GM12878 (cell line): ENCODE results near the gene TOLLIP. TPM values are rescaled to one million over a fixed set of nuclear protein-coding genes. Genes with fewer than 3 reads are reported as not detected.

Source experiments
- ATAC-seq: fragments of 200-7000 bp; cut with Tn5 transposase; 3 replicates; pipeline ENCODE4 v1.9.1; 2020; ENCODE audit warnings: mild to moderate bottlenecking, moderate library complexity
- BruUV-seq: library from RNA; stranded (reverse); fragments of 400-500 nt; replicated peaks from 2 replicates; lab custom pipeline; 2021; lab: Mats Ljungman, UMichigan
- CTCF ChIA-PET: fragments of 300-600 bp; sonication (Branson Sonifier 250); formaldehyde crosslinking; extraction: SDS; loops from one replicate; lab custom pipeline; 2021; ENCODE audit warnings: inconsistent platforms; lab: Yijun Ruan, JAX
- POLR2A ChIA-PET: fragments of 350-600 bp; formaldehyde crosslinking; extraction: SDS; loops from one replicate; lab custom pipeline; 2021; ENCODE audit warnings: inconsistent platforms; lab: Charles Lee
- RAD21 ChIA-PET: fragments of 300-600 bp; sonication (Branson Sonifier 250); formaldehyde crosslinking; loops from one replicate; lab custom pipeline; 2023; ENCODE audit warnings: antibody characterized with exemption; ENCODE audit not compliant: unreplicated experiment; lab: Charles Lee
- SMC1A ChIA-PET: fragments of 300-600 bp; sonication (Branson Sonifier 250); formaldehyde crosslinking; loops from one replicate; lab custom pipeline; 2023; ENCODE audit not compliant: unreplicated experiment, uncharacterized antibody; lab: Charles Lee
- DNase-seq: peaks from one replicate; pipeline ENCODE4 v3.0.0-alpha.2; 2011; ENCODE audit warnings: low read depth, low spot score
- FAIRE-seq: peaks from 3 replicates; lab custom pipeline; 2011; peaks lifted over from hg19 to GRCh38; lab: Jason Lieb, UNC
- H2AFZ ChIP-seq: 2 replicates; pipeline ENCODE4 v1.6.0; 2011; ENCODE audit warnings: low read depth, low read length, control low read depth; ENCODE audit not compliant: control insufficient read depth
- H3K27ac ChIP-seq: 2 replicates; pipeline ENCODE4 v1.5.1; 2011; ENCODE audit warnings: control low read depth; ENCODE audit not compliant: control insufficient read depth, insufficient read depth
- H3K27me3 ChIP-seq, 2 experiments: replicated peaks in 1 of 2; 2 replicates each; pipeline versions ENCODE4 v1.6.0 to v1.6.1; 2011; ENCODE audit warnings: low read length in 1 of 2; ENCODE audit not compliant: control insufficient read depth in 2 of 2, insufficient read depth in 2 of 2
- H3K36me3 ChIP-seq, 2 experiments: 2 replicates each; pipeline ENCODE4 v1.5.1; 2011; ENCODE audit warnings: low read length in 1 of 2; ENCODE audit not compliant: control insufficient read depth in 2 of 2, insufficient read depth in 2 of 2
- H3K4me1 ChIP-seq: 2 replicates; pipeline ENCODE4 v1.6.1; 2011; ENCODE audit warnings: mild to moderate bottlenecking, low read length, moderate library complexity, mixed read lengths; ENCODE audit not compliant: control insufficient read depth, insufficient read depth
- H3K4me2 ChIP-seq: 2 replicates; pipeline ENCODE4 v1.6.0; 2011; ENCODE audit warnings: control low read depth; ENCODE audit not compliant: control insufficient read depth, insufficient read depth
- H3K4me3 ChIP-seq: fragments of 200-600 bp; sonication (generic); 2 replicates; pipeline ENCODE4 v1.5.1; 2016
- H3K79me2 ChIP-seq: 2 replicates; pipeline ENCODE4 v1.6.0; 2011; ENCODE audit warnings: low read length; ENCODE audit not compliant: control insufficient read depth, insufficient read depth
- H3K9ac ChIP-seq: 2 replicates; pipeline ENCODE4 v1.8.0; 2011; ENCODE audit warnings: low read length, control low read depth, mixed read lengths; ENCODE audit not compliant: control insufficient read depth, insufficient read depth
- H3K9me3 ChIP-seq: replicated peaks from 3 replicates; pipeline ENCODE4 v1.5.1; 2011; ENCODE audit warnings: mild to moderate bottlenecking, low read length; ENCODE audit not compliant: control insufficient read depth, insufficient read depth
- H4K20me1 ChIP-seq: 2 replicates; pipeline ENCODE4 v1.6.0; 2011; ENCODE audit not compliant: control insufficient read depth, insufficient read depth
- EZH2 ChIP-seq: IDR thresholded peaks from 2 replicates; pipeline ENCODE4 v1.6.1; 2012; ENCODE audit warnings: low read depth, mild to moderate bottlenecking, control low read depth, inconsistent platforms, low read length, borderline replicate concordance; ENCODE audit not compliant: control insufficient read depth
- FOXM1 ChIP-seq: IDR thresholded peaks from 2 replicates; pipeline ENCODE4 v1.6.1; 2012; ENCODE audit warnings: low read depth, mild to moderate bottlenecking, inconsistent platforms, low read length, moderate library complexity
- KAT2A ChIP-seq: conservative IDR thresholded peaks from 2 replicates; pipeline ENCODE4 v1.6.1; 2011; ENCODE audit warnings: low read depth, low read length; ENCODE audit not compliant: control insufficient read depth
- POLR2AphosphoS5 ChIP-seq: IDR thresholded peaks from 2 replicates; pipeline ENCODE4 v1.6.1; 2011; ENCODE audit warnings: mild to moderate bottlenecking, low read length, inconsistent platforms
- SIX5 ChIP-seq: IDR thresholded peaks from 2 replicates; pipeline ENCODE4 v1.6.1; 2011; ENCODE audit warnings: mild to moderate bottlenecking, low read depth, low read length, moderate library complexity; ENCODE audit not compliant: severe bottlenecking
- TCF7 ChIP-seq: IDR thresholded peaks from 2 replicates; pipeline ENCODE4 v1.6.1; 2014; ENCODE audit warnings: antibody characterized with exemption, borderline replicate concordance
- YBX1 ChIP-seq: fragments of 450-650 bp; IDR thresholded peaks from 2 replicates; pipeline ENCODE4 v1.6.1; 2016; ENCODE audit warnings: antibody characterized with exemption
- ZBTB33 ChIP-seq: fragments of 450-650 bp; IDR thresholded peaks from 2 replicates; pipeline ENCODE4 v1.6.1; 2017; ENCODE audit warnings: mild to moderate bottlenecking
- ZNF622 ChIP-seq: fragments of 450-650 bp; IDR thresholded peaks from 2 replicates; pipeline ENCODE4 v1.6.1; 2017; ENCODE audit warnings: mild to moderate bottlenecking, inconsistent platforms
- WGBS: methylation state at CpG from one replicate; pipeline ENCODE4 v1.1.6; 2016; ENCODE audit warnings: low lambda C conversion rate; ENCODE audit not compliant: insufficient replicate concordance, insufficient coverage; ENCODE audit errors: missing lambda C conversion rate; 5-methylcytosine and 5-hydroxymethylcytosine counted together
- in situ Hi-C: fragments of 300-500 bp; cut with MboI; formaldehyde crosslinking; loops from 9 replicates; pipeline ENCODE4 v1.14.3; 2018; ENCODE audit warnings: mixed read lengths
- intact Hi-C: fragments of 100-400 bp; cut with micrococcal nuclease; formaldehyde crosslinking; loops from one replicate; pipeline ENCODE4 v1.14.2; 2022; ENCODE audit not compliant: unreplicated experiment
- polyA plus RNA-seq, 11 experiments: library from polyadenylated mRNA; depleted of rRNA in 4 of 11; unstranded in 6 of 11; stranded (reverse) in 5 of 11; fragments of >200 nt; fragmentation: Nextera tagmentation in 4 of 11; fragmentation: Illumina TruSeq in 1 of 11; extraction: Ambion mirVana in 4 of 11; extraction: Trizol in 1 of 11; gene quantifications; 1 replicate in 1 of 11; 2 replicates in 10 of 11; pipeline versions ENCODE4 v1.2.1 to v1.2.3, GENCODE V29; 2011 to 2016; ENCODE audit warnings: inconsistent platforms in 2 of 11, missing spikeins in 2 of 11, low read depth in 1 of 11
- total RNA-seq, 4 experiments: library from RNA; depleted of rRNA in 3 of 4; stranded (reverse); fragments of >200 nt in 3 of 4; fragmentation: Illumina TruSeq in 1 of 4; extraction: Trizol in 1 of 4; gene quantifications; 2 replicates each; pipeline versions ENCODE4 v1.2.1 to v1.2.3, GENCODE V29; 2013 to 2021

TOLLIP gene
- total and polyA plus RNA-seq, 10 of the 15 experiments (the other 5 are each of a cell fraction or from before 2014, with no cell fraction given) = 0.47 to 39.5 (median 21.6) TPM

GRCh38 chr11:1254086-1254648 lies 55.3 kb downstream of the TOLLIP start (continued):
- TF ChIP-seq ZNF622 = no peak
- TF ChIP-seq, all 136 proteins: peak for 0

- no peak overlapping the region for H3K27ac ChIP-seq
- H3K36me3 ChIP-seq = no peaks in the 10 kb centered on the region
- H2AFZ ChIP-seq = no peak overlapping the region
- ChIA-PET CTCF (no interaction called here), POLR2A (no interaction called here), SMC1A (no interaction called here), RAD21 (no interaction called here)
- no peaks in the 10 kb centered on the region for H3K4me1 ChIP-seq
- 91% methylated on average over 7 of the region's 9 CpGs for WGBS
- H3K79me2 ChIP-seq = no peaks in the 10 kb centered on the region
- no peak overlapping the region for H3K9ac ChIP-seq
- ATAC-seq (no peak), DNase-seq (no peak), FAIRE-seq (no peak)
- H3K4me3 ChIP-seq = no peak overlapping the region
- in situ Hi-C loops = no loop called here
- intact Hi-C loops = no loop called here
- TF ChIP-seq KAT2A (no peak), POLR2AphosphoS5 (no peak), YBX1 (no peak), ZBTB33 (no peak), EZH2 (no peak), TCF7 (no peak), SIX5 (no peak), FOXM1 (no peak)
- no peaks in the 10 kb centered on the region for H3K27me3 ChIP-seq
- no peak overlapping the region for H3K4me2 ChIP-seq
- H4K20me1 ChIP-seq = no peaks in the 10 kb centered on the region
- no TSS peak for BruUV-seq
- H3K9me3 ChIP-seq = peaks cover 1% of the 10 kb centered on the region; the same call in 2 of the 3 replicates
Measured at GRCh38 chr11:1253103-1253485, 56.3 kb downstream of the TOLLIP start.
